Effector CD4-positive, alpha-beta T cell (primary cell): ENCODE data around the gene MBNL1.
"Not testable (repeated sequence)": the region's sequence is repeated elsewhere in the genome, so short reads cannot be mapped to it uniquely, and the experiment has no call there.

ENCODE experiments used
- DNase-seq: peaks from one replicate; pipeline ENCODE4 v3.0.0-alpha.2; 2020

The MBNL1 gene

GRCh38 chr3:152321955-152322377 lies 53.2 kb downstream of the MBNL1 start:
- DNase-seq, result no peak

- DNase-seq, result no peak
These were observed 54.0 kb downstream of the MBNL1 start for GRCh38 chr3:152322756-152323155.

- no peak for DNase-seq
These were observed 55.1 kb downstream of the MBNL1 start for GRCh38 chr3:152323834-152324233.

- no peak for DNase-seq
These were observed 56.4 kb downstream of the MBNL1 start for GRCh38 chr3:152325136-152325535.

- DNase-seq, result no peak
These were observed 58.5 kb downstream of the MBNL1 start for GRCh38 chr3:152327203-152327602.

GRCh38 chr3:152328841-152329240 lies 60.1 kb downstream of the MBNL1 start:
- no peak for DNase-seq

- no peak for DNase-seq
These were observed 61.8 kb downstream of the MBNL1 start for GRCh38 chr3:152330559-152330958.

GRCh38 chr3:152331018-152331541 lies 62.4 kb downstream of the MBNL1 start:
- no peak for DNase-seq

GRCh38 chr3:152331998-152332397 lies 63.3 kb downstream of the MBNL1 start:
- no peak for DNase-seq

GRCh38 chr3:152333928-152334327 lies 65.2 kb downstream of the MBNL1 start:
- DNase-seq, result no peak

GRCh38 chr3:152334761-152335160 lies 66.0 kb downstream of the MBNL1 start:
- DNase-seq, result no peak

GRCh38 chr3:152335273-152335672 lies 66.5 kb downstream of the MBNL1 start:
- DNase-seq, result no peak

- DNase-seq, result not testable (repeated sequence)
These were observed 68.6 kb downstream of the MBNL1 start for GRCh38 chr3:152337337-152337736.

GRCh38 chr3:152338159-152338720 lies 69.5 kb downstream of the MBNL1 start:
- DNase-seq, result no peak

- DNase-seq, result no peak
These were observed 71.3 kb downstream of the MBNL1 start for GRCh38 chr3:152339881-152340505.

GRCh38 chr3:152345233-152345632 lies 76.5 kb downstream of the MBNL1 start:
- no peak for DNase-seq

GRCh38 chr3:152346058-152346457 lies 77.3 kb downstream of the MBNL1 start:
- DNase-seq, result no peak

- no peak for DNase-seq
These were observed 78.0 kb downstream of the MBNL1 start for GRCh38 chr3:152346740-152347139.

- DNase-seq, result no peak
These were observed 79.9 kb downstream of the MBNL1 start for GRCh38 chr3:152348436-152349177.

- DNase-seq, result no peak
These were observed 80.7 kb downstream of the MBNL1 start for GRCh38 chr3:152349392-152349791.

GRCh38 chr3:152350139-152350538 lies 81.4 kb downstream of the MBNL1 start:
- DNase-seq, result no peak

- no peak for DNase-seq
These were observed 82.0 kb downstream of the MBNL1 start for GRCh38 chr3:152350776-152351175.

GRCh38 chr3:152352554-152352953 lies 83.8 kb downstream of the MBNL1 start:
- DNase-seq, result no peak

- no peak for DNase-seq
These were observed 84.8 kb downstream of the MBNL1 start for GRCh38 chr3:152353578-152353977.
